Liver (tissue), 9 donors: ENCODE data around the gene RPL36AL. TPM values are rescaled to one million over a fixed set of nuclear protein-coding genes. Genes with fewer than 3 reads are reported as not detected.

Experiments
- DNase-seq: peaks from one replicate; pipeline ENCODE4 v3.0.0-alpha.2; 2017; ENCODE audit warnings: low spot score
- H3K27ac ChIP-seq, 2 donors: one replicate each; pipeline ENCODE4 v1.7.0; 2013; ENCODE audit warnings: inconsistent platforms in 2 of 2, low read length in 2 of 2, control low read depth in 1 of 2, low read depth in 1 of 2, mild to moderate bottlenecking in 1 of 2
- H3K27me3 ChIP-seq, 4 donors: one replicate each; pipeline versions ENCODE4 v1.6.1 to v1.7.0; 2013; ENCODE audit warnings: low read length in 3 of 4, inconsistent platforms in 1 of 4, mild to moderate bottlenecking in 1 of 4, moderate library complexity in 1 of 4; ENCODE audit not compliant: control insufficient read depth in 4 of 4, insufficient read depth in 4 of 4
- H3K36me3 ChIP-seq, 4 donors: one replicate each; pipeline versions ENCODE4 v1.6.1 to v1.7.0; 2013; ENCODE audit warnings: low read length in 3 of 4, mild to moderate bottlenecking in 3 of 4, low read depth in 1 of 4, moderate library complexity in 1 of 4; ENCODE audit not compliant: control insufficient read depth in 4 of 4, insufficient read depth in 3 of 4
- H3K4me1 ChIP-seq, 4 donors: one replicate each; pipeline versions ENCODE4 v1.6.1 to v1.7.0; 2013; ENCODE audit warnings: low read length in 3 of 4, mild to moderate bottlenecking in 3 of 4, moderate library complexity in 1 of 4; ENCODE audit not compliant: control insufficient read depth in 4 of 4, insufficient read depth in 4 of 4
- H3K4me3 ChIP-seq, 3 donors: one replicate each; pipeline versions ENCODE4 v1.6.1 to v1.7.0; 2013; ENCODE audit warnings: low read length in 3 of 3, control low read depth in 1 of 3, low read depth in 1 of 3, mild to moderate bottlenecking in 1 of 3
- H3K9ac ChIP-seq, 2 donors: one replicate each; pipeline ENCODE4 v1.7.0; 2013; ENCODE audit warnings: low read length in 2 of 2, mild to moderate bottlenecking in 2 of 2, moderate library complexity in 2 of 2, control low read depth in 1 of 2, low read depth in 1 of 2
- H3K9me3 ChIP-seq, 4 donors: one replicate each; pipeline versions ENCODE4 v1.6.1 to v1.7.0; 2013; ENCODE audit warnings: low read length in 3 of 4; ENCODE audit not compliant: control insufficient read depth in 4 of 4
- EGR1 ChIP-seq, 2 donors: IDR thresholded peaks; 2 replicates each; pipeline ENCODE4 v1.6.1; 2016 to 2018; ENCODE audit warnings: antibody characterized with exemption in 2 of 2, low read depth in 2 of 2
- FOXA1 ChIP-seq: IDR thresholded peaks from 2 replicates; pipeline ENCODE4 v1.6.1; 2016; ENCODE audit warnings: antibody characterized with exemption
- GABPA ChIP-seq, 2 donors: IDR thresholded peaks in 1 of 2; conservative IDR thresholded peaks in 1 of 2; 2 replicates each; pipeline ENCODE4 v1.6.1; 2016; ENCODE audit warnings: antibody characterized with exemption in 2 of 2, mild to moderate bottlenecking in 1 of 2, moderate library complexity in 1 of 2
- HNF4A ChIP-seq, 2 donors: conservative IDR thresholded peaks; 2 replicates each; pipeline ENCODE4 v1.6.1; 2016; ENCODE audit warnings: antibody characterized with exemption in 2 of 2, mild to moderate bottlenecking in 2 of 2
- JUND ChIP-seq, 2 donors: IDR thresholded peaks; 2 replicates each; pipeline ENCODE4 v1.6.1; 2016; ENCODE audit warnings: antibody characterized with exemption in 2 of 2
- NR2F2 ChIP-seq: IDR thresholded peaks from 2 replicates; pipeline ENCODE4 v1.6.1; 2016; ENCODE audit warnings: antibody characterized with exemption
- REST ChIP-seq: IDR thresholded peaks from 2 replicates; pipeline ENCODE4 v1.6.1; 2016; ENCODE audit warnings: antibody characterized with exemption, mild to moderate bottlenecking
- RXRA ChIP-seq, 2 donors: IDR thresholded peaks; 2 replicates each; pipeline ENCODE4 v1.6.1; 2017 to 2018; ENCODE audit warnings: antibody characterized with exemption in 2 of 2, mild to moderate bottlenecking in 1 of 2
- SP1 ChIP-seq: IDR thresholded peaks from 2 replicates; pipeline ENCODE4 v1.6.1; 2018; ENCODE audit warnings: antibody characterized with exemption, mild to moderate bottlenecking
- TAF1 ChIP-seq: conservative IDR thresholded peaks from 2 replicates; pipeline ENCODE4 v1.6.1; 2016; ENCODE audit warnings: antibody characterized with exemption, mild to moderate bottlenecking
- WGBS: extraction: QIAGEN DNeasy Blood & Tissue Kit; methylation state at CpG from one replicate; pipeline ENCODE4 v1.1.7; 2013; 5-methylcytosine and 5-hydroxymethylcytosine counted together
- polyA plus RNA-seq, 2 donors: library from polyadenylated mRNA; stranded (reverse) in 1 of 2; unstranded in 1 of 2; fragments of 200-250 nt in 1 of 2; fragments of >200 nt in 1 of 2; fragmentation: Nextera tagmentation in 1 of 2; extraction: Ambion mirVana in 1 of 2; gene quantifications; one replicate each; pipeline versions ENCODE4 v1.2.1 to v1.2.3, GENCODE V29; 2013 to 2015
- total RNA-seq, 2 donors: library from RNA; depleted of rRNA; stranded (reverse); fragments of >200 nt; gene quantifications; one replicate each; pipeline ENCODE4 v1.2.3, GENCODE V29; 2014
- TF ChIP-seq, protein P1 (sequence below): IDR thresholded peaks from 2 replicates; pipeline ENCODE4 v1.6.1; 2016; ENCODE audit warnings: antibody characterized with exemption
- TF ChIP-seq, protein P2 (sequence below): IDR thresholded peaks from 2 replicates; pipeline ENCODE4 v1.6.1; 2016; ENCODE audit warnings: antibody characterized with exemption
- donor health status: healthy.
- donor health status: healthy.
- donor health status: healthy.
- donor health status: healthy.
- donor health status: healthy.

The RPL36AL gene
- total and polyA plus RNA-seq, 4 donors, result 110 to 268 (median 148) TPM

- Histone ChIP-seq H3K9me3 (no peaks in the 10 kb centered on the region), H3K4me1 (peaks cover 0 to 30% (median 14%) of the 10 kb centered on the region in 4 donors), H3K36me3 (peaks cover 0 to 11% (median 5%) of the 10 kb centered on the region in 4 donors), H3K4me3 (no peak overlapping the region), H3K27me3 (no peaks in the 10 kb centered on the region), H3K27ac (no peak overlapping the region), H3K9ac (no peak overlapping the region)
- no peak for DNase-seq
- WGBS, result 92% methylated on average over 6 of the region's 6 CpGs
- no peak for TF ChIP-seq NR2F2
- TF ChIP-seq, protein P1, sequence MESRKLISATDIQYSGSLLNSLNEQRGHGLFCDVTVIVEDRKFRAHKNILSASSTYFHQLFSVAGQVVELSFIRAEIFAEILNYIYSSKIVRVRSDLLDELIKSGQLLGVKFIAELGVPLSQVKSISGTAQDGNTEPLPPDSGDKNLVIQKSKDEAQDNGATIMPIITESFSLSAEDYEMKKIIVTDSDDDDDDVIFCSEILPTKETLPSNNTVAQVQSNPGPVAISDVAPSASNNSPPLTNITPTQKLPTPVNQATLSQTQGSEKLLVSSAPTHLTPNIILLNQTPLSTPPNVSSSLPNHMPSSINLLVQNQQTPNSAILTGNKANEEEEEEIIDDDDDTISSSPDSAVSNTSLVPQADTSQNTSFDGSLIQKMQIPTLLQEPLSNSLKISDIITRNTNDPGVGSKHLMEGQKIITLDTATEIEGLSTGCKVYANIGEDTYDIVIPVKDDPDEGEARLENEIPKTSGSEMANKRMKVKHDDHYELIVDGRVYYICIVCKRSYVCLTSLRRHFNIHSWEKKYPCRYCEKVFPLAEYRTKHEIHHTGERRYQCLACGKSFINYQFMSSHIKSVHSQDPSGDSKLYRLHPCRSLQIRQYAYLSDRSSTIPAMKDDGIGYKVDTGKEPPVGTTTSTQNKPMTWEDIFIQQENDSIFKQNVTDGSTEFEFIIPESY, result no peak
- no peak for TF ChIP-seq JUND (IDR thresholded peaks at IDR 0.05)
These were observed 2.4 kb downstream of the RPL36AL start for GRCh38 chr14:49617852-49618519.

DNA sequence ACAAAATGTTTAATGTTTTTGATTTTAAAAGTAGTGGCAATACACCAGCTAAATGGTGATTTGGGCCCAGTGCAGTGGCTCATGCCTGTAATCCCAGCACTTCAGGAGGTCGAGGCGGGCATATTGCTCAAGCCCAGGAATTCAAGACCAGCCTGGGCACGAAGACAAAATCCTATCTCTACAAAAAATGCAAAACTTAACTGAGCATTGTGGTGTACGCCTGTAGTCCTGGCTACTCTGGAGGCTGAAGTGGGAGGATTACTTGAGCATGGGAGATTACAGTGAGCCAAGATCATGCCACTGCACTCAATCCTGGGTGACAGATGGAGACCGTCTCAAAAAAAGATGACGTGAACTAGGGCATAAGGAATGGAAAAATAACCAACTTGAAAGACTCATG, 4.7 kb downstream of the RPL36AL start:
- no peak for TF ChIP-seq RXRA (IDR thresholded peaks at IDR 0.05)
- TF ChIP-seq, protein P1, result no peak
- no peak for TF ChIP-seq JUND (IDR thresholded peaks at IDR 0.05)
- TF ChIP-seq TAF1, result no peak
- no peak for TF ChIP-seq HNF4A (conservative IDR thresholded peaks at IDR 0.05)
- TF ChIP-seq NR2F2, result no peak
- TF ChIP-seq GABPA (IDR thresholded peaks at IDR 0.05 in 1 of 2, conservative IDR thresholded peaks at IDR 0.05 in 1 of 2), result no peak
- TF ChIP-seq, protein P2, sequence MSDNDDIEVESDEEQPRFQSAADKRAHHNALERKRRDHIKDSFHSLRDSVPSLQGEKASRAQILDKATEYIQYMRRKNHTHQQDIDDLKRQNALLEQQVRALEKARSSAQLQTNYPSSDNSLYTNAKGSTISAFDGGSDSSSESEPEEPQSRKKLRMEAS, result no peak
- no peak for TF ChIP-seq FOXA1
- no peak for TF ChIP-seq REST
- no peak for TF ChIP-seq SP1
- TF ChIP-seq EGR1 (IDR thresholded peaks at IDR 0.05; ENCODE audit: low read depth in 2 of 2), result no peak

More for the DNA sequence above, 4.7 kb downstream of the RPL36AL start:
- Histone ChIP-seq H3K9me3 (no peaks in the 10 kb centered on the region), H3K36me3 (peaks cover 0 to 11% (median 5%) of the 10 kb centered on the region in 4 donors), H3K9ac (no peak overlapping the region), H3K4me1 (peaks cover 0 to 13% (median 5%) of the 10 kb centered on the region in 4 donors), H3K27me3 (no peaks in the 10 kb centered on the region), H3K27ac (no peak overlapping the region), H3K4me3 (no peak overlapping the region)
- 95% methylated on average over 6 of the region's 6 CpGs for WGBS
- no peak for DNase-seq
